GM12878 (cell line): ENCODE data around the gene SEMA5B. TPM values are rescaled to one million over a fixed set of nuclear protein-coding genes. Genes with fewer than 3 reads are reported as not detected.

Experiments
- ATAC-seq: fragments of 200-7000 bp; cut with Tn5 transposase; 3 replicates; pipeline ENCODE4 v1.9.1; 2020; ENCODE audit warnings: mild to moderate bottlenecking, moderate library complexity
- BruUV-seq: library from RNA; stranded (reverse); fragments of 400-500 nt; replicated peaks from 2 replicates; lab custom pipeline; 2021; lab: Mats Ljungman, UMichigan
- CTCF ChIA-PET: fragments of 300-600 bp; sonication (Branson Sonifier 250); formaldehyde crosslinking; extraction: SDS; loops from one replicate; lab custom pipeline; 2021; ENCODE audit warnings: inconsistent platforms; lab: Yijun Ruan, JAX
- POLR2A ChIA-PET: fragments of 350-600 bp; formaldehyde crosslinking; extraction: SDS; loops from one replicate; lab custom pipeline; 2021; ENCODE audit warnings: inconsistent platforms; lab: Charles Lee
- RAD21 ChIA-PET: fragments of 300-600 bp; sonication (Branson Sonifier 250); formaldehyde crosslinking; loops from one replicate; lab custom pipeline; 2023; ENCODE audit warnings: antibody characterized with exemption; ENCODE audit not compliant: unreplicated experiment; lab: Charles Lee
- SMC1A ChIA-PET: fragments of 300-600 bp; sonication (Branson Sonifier 250); formaldehyde crosslinking; loops from one replicate; lab custom pipeline; 2023; ENCODE audit not compliant: unreplicated experiment, uncharacterized antibody; lab: Charles Lee
- DNase-seq: peaks from one replicate; pipeline ENCODE4 v3.0.0-alpha.2; 2011; ENCODE audit warnings: low read depth, low spot score
- FAIRE-seq: peaks from 3 replicates; lab custom pipeline; 2011; peaks lifted over from hg19 to GRCh38; lab: Jason Lieb, UNC
- H2AFZ ChIP-seq: 2 replicates; pipeline ENCODE4 v1.6.0; 2011; ENCODE audit warnings: low read depth, low read length, control low read depth; ENCODE audit not compliant: control insufficient read depth
- H3K27ac ChIP-seq: 2 replicates; pipeline ENCODE4 v1.5.1; 2011; ENCODE audit warnings: control low read depth; ENCODE audit not compliant: control insufficient read depth, insufficient read depth
- H3K27me3 ChIP-seq, 2 experiments: replicated peaks in 1 of 2; 2 replicates each; pipeline versions ENCODE4 v1.6.0 to v1.6.1; 2011; ENCODE audit warnings: low read length in 1 of 2; ENCODE audit not compliant: control insufficient read depth in 2 of 2, insufficient read depth in 2 of 2
- H3K36me3 ChIP-seq, 2 experiments: 2 replicates each; pipeline ENCODE4 v1.5.1; 2011; ENCODE audit warnings: low read length in 1 of 2; ENCODE audit not compliant: control insufficient read depth in 2 of 2, insufficient read depth in 2 of 2
- H3K4me1 ChIP-seq: 2 replicates; pipeline ENCODE4 v1.6.1; 2011; ENCODE audit warnings: mild to moderate bottlenecking, low read length, moderate library complexity, mixed read lengths; ENCODE audit not compliant: control insufficient read depth, insufficient read depth
- H3K4me2 ChIP-seq: 2 replicates; pipeline ENCODE4 v1.6.0; 2011; ENCODE audit warnings: control low read depth; ENCODE audit not compliant: control insufficient read depth, insufficient read depth
- H3K4me3 ChIP-seq: fragments of 200-600 bp; sonication (generic); 2 replicates; pipeline ENCODE4 v1.5.1; 2016
- H3K79me2 ChIP-seq: 2 replicates; pipeline ENCODE4 v1.6.0; 2011; ENCODE audit warnings: low read length; ENCODE audit not compliant: control insufficient read depth, insufficient read depth
- H3K9ac ChIP-seq: 2 replicates; pipeline ENCODE4 v1.8.0; 2011; ENCODE audit warnings: low read length, control low read depth, mixed read lengths; ENCODE audit not compliant: control insufficient read depth, insufficient read depth
- H3K9me3 ChIP-seq: replicated peaks from 3 replicates; pipeline ENCODE4 v1.5.1; 2011; ENCODE audit warnings: mild to moderate bottlenecking, low read length; ENCODE audit not compliant: control insufficient read depth, insufficient read depth
- H4K20me1 ChIP-seq: 2 replicates; pipeline ENCODE4 v1.6.0; 2011; ENCODE audit not compliant: control insufficient read depth, insufficient read depth
- ASH2L ChIP-seq: fragments of 300-600, 200-600 bp; sonication (generic); IDR thresholded peaks from 2 replicates; pipeline ENCODE4 v1.6.1; 2017; ENCODE audit warnings: low read depth, mild to moderate bottlenecking, borderline replicate concordance
- BCL11A ChIP-seq: IDR thresholded peaks from 2 replicates; pipeline ENCODE4 v1.6.1; 2011; ENCODE audit warnings: low read depth, low read length
- CHD4 ChIP-seq: fragments of 200-600 bp; sonication (generic); IDR thresholded peaks from 2 replicates; pipeline ENCODE4 v1.6.1; 2016; ENCODE audit warnings: mild to moderate bottlenecking
- IKZF1 ChIP-seq: fragments of 450-650 bp; conservative IDR thresholded peaks from 2 replicates; pipeline ENCODE4 v1.6.1; 2017; ENCODE audit warnings: antibody characterized with exemption, mild to moderate bottlenecking
- IKZF2 ChIP-seq, 2 experiments: fragments of 450-650 bp; IDR thresholded peaks; 2 replicates each; pipeline ENCODE4 v1.6.1; 2017; ENCODE audit warnings: mild to moderate bottlenecking in 2 of 2, moderate library complexity in 2 of 2
- JUNB ChIP-seq: IDR thresholded peaks from 2 replicates; pipeline ENCODE4 v1.6.1; 2016; ENCODE audit warnings: antibody characterized with exemption, mild to moderate bottlenecking
- PML ChIP-seq: IDR thresholded peaks from 2 replicates; pipeline ENCODE4 v1.6.1; 2012; ENCODE audit warnings: low read length, inconsistent platforms
- POLR2A ChIP-seq: IDR thresholded peaks from 2 replicates; pipeline ENCODE4 v1.6.1; 2011; ENCODE audit warnings: low read depth, mild to moderate bottlenecking, low read length
- ZNF217 ChIP-seq: fragments of 450-650 bp; IDR thresholded peaks from 2 replicates; pipeline ENCODE4 v1.6.1; 2017; ENCODE audit warnings: antibody characterized with exemption, mild to moderate bottlenecking
- ZNF274 ChIP-seq: IDR thresholded peaks from one replicate; pipeline ENCODE4 v1.8.0; 2011; ENCODE audit not compliant: insufficient read length, insufficient read depth
- ZNF384 ChIP-seq: IDR thresholded peaks from 2 replicates; pipeline ENCODE4 v1.6.1; 2012; ENCODE audit warnings: low read depth, mild to moderate bottlenecking, low read length, improper control_type of control experiment, borderline replicate concordance
- WGBS: methylation state at CpG from one replicate; pipeline ENCODE4 v1.1.6; 2016; ENCODE audit warnings: low lambda C conversion rate; ENCODE audit not compliant: insufficient replicate concordance, insufficient coverage; ENCODE audit errors: missing lambda C conversion rate; 5-methylcytosine and 5-hydroxymethylcytosine counted together
- in situ Hi-C: fragments of 300-500 bp; cut with MboI; formaldehyde crosslinking; loops from 9 replicates; pipeline ENCODE4 v1.14.3; 2018; ENCODE audit warnings: mixed read lengths
- intact Hi-C: fragments of 100-400 bp; cut with micrococcal nuclease; formaldehyde crosslinking; loops from one replicate; pipeline ENCODE4 v1.14.2; 2022; ENCODE audit not compliant: unreplicated experiment
- polyA plus RNA-seq, 11 experiments: library from polyadenylated mRNA; depleted of rRNA in 4 of 11; unstranded in 6 of 11; stranded (reverse) in 5 of 11; fragments of >200 nt; fragmentation: Nextera tagmentation in 4 of 11; fragmentation: Illumina TruSeq in 1 of 11; extraction: Ambion mirVana in 4 of 11; extraction: Trizol in 1 of 11; gene quantifications; 1 replicate in 1 of 11; 2 replicates in 10 of 11; pipeline versions ENCODE4 v1.2.1 to v1.2.3, GENCODE V29; 2011 to 2016; ENCODE audit warnings: inconsistent platforms in 2 of 11, missing spikeins in 2 of 11, low read depth in 1 of 11
- total RNA-seq, 4 experiments: library from RNA; depleted of rRNA in 3 of 4; stranded (reverse); fragments of >200 nt in 3 of 4; fragmentation: Illumina TruSeq in 1 of 4; extraction: Trizol in 1 of 4; gene quantifications; 2 replicates each; pipeline versions ENCODE4 v1.2.1 to v1.2.3, GENCODE V29; 2013 to 2021
- TF ChIP-seq, protein P1 (sequence below): fragments of 150-350 bp; IDR thresholded peaks from 2 replicates; pipeline ENCODE4 v1.6.1; 2016; ENCODE audit warnings: low read depth, low read length
- TF ChIP-seq, protein P2 (sequence below): fragments of 450-650 bp; formaldehyde crosslinking; IDR thresholded peaks from 2 replicates; pipeline ENCODE4 v1.4.0; 2022; ENCODE audit warnings: mild to moderate bottlenecking, moderate library complexity

The SEMA5B gene
- total and polyA plus RNA-seq, 10 of the 15 experiments (the other 5 are each of a cell fraction or from before 2014, with no cell fraction given), result 0.05 TPM; not detected in 9

DNA sequence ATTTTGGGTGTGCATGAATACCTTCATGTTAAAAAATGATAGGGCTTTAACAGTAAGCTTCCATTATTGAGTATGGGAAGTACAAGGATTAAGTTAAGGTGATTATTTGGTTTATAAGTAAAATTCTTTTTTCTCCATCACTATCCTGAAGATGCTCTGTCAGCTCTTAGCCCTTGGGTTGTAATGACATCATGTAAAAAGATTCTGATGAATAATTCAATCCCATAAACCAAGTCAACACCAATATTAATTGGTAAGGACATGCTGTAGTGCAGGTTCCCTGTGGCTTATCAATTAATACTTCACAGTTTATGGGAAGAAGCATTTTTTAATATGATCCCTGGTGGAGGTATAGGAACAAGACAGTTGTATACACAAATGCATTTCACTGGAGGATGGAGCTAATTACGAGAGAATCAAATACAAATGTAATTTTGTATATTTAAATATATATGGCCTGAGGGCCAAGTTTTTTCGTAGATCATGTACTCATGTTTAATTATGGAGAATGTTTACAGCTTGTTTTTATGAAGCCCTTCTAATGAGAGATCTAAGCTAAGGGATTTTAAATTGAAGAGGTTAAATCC lies 145.1 kb downstream of the SEMA5B start:
- no peaks in the 10 kb centered on the region for H3K79me2 ChIP-seq
- DNase-seq, result no peak
- H3K9me3 ChIP-seq, result no peaks in the 10 kb centered on the region
- H3K4me1 ChIP-seq, result no peaks in the 10 kb centered on the region; the same call in 1 of the 2 replicates
- ChIA-PET CTCF (interaction anchor here (1.3 kb wide), 1 partner anchor 127 kb away, joined by 7 read pairs; no protein-coding TSS in a partner anchor), RAD21 (no interaction called here), SMC1A (no interaction called here), POLR2A (interaction anchor here (0.6 kb wide), 1 partner anchor 1799 kb away, joined by 3 read pairs; no protein-coding TSS in a partner anchor)
- no peak overlapping the region for H3K4me3 ChIP-seq
- H4K20me1 ChIP-seq, result no peaks in the 10 kb centered on the region
- H3K9ac ChIP-seq, result no peak overlapping the region
- FAIRE-seq, result no peak
- WGBS, result 65% methylated on average over 2 of the region's 2 CpGs
- BruUV-seq, result no TSS peak
- ATAC-seq, result no peak
- no peaks in the 10 kb centered on the region for H3K36me3 ChIP-seq
- TF ChIP-seq IKZF1 (no peak), CHD4 (no peak), POLR2A (no peak)
- H3K27me3 ChIP-seq, result no peaks in the 10 kb centered on the region
- H3K4me2 ChIP-seq, result no peak overlapping the region
- intact Hi-C loops (no loop called here), in situ Hi-C loops (no loop called here)
- H2AFZ ChIP-seq, result no peak overlapping the region
- H3K27ac ChIP-seq, result no peak overlapping the region

DNA sequence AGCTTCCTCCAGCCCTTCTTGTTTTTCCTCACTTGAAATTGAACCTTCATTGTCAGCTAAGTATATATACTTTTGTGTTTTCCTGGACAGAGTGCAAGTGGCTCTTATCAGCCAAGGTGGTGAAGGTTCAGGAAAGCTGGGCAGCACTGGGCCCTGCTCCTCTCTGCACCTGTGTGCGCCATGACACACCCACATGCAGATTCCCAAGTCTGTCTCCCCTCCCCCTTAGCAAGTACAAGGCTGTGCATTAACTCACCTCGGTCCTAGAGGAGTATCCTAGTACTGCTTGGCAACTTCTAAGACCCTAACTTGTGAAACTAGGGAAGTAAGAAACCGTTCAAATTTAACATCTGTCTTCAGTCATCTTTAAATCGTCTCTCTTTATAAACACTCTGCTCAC lies 146.9 kb downstream of the SEMA5B start:
- no peak for ATAC-seq
- H3K9me3 ChIP-seq, result no peaks in the 10 kb centered on the region
- ChIA-PET RAD21 (no interaction called here), CTCF (no interaction called here), POLR2A (no interaction called here), SMC1A (interaction anchor here (0.6 kb wide), 1 partner anchor 184 kb away, joined by 5 read pairs; no protein-coding TSS in a partner anchor)
- no peak overlapping the region for H2AFZ ChIP-seq
- no peak overlapping the region for H3K4me2 ChIP-seq
- H4K20me1 ChIP-seq, result no peaks in the 10 kb centered on the region
- H3K4me3 ChIP-seq, result no peak overlapping the region
- no peaks in the 10 kb centered on the region for H3K79me2 ChIP-seq
- no peak for FAIRE-seq
- no peak overlapping the region for H3K9ac ChIP-seq
- in situ Hi-C loops, result no loop called here
- 60% methylated on average over 4 of the region's 4 CpGs for WGBS
- H3K4me1 ChIP-seq, result no peaks in the 10 kb centered on the region
- no TSS peak for BruUV-seq
- no peaks in the 10 kb centered on the region for H3K36me3 ChIP-seq
- DNase-seq, result no peak
- intact Hi-C loops, result no loop called here
- no peaks in the 10 kb centered on the region for H3K27me3 ChIP-seq
- H3K27ac ChIP-seq, result no peak overlapping the region
- TF ChIP-seq JUNB, result no peak
- TF ChIP-seq ASH2L, result no peak
- no peak for TF ChIP-seq BCL11A
- TF ChIP-seq, protein P1, sequence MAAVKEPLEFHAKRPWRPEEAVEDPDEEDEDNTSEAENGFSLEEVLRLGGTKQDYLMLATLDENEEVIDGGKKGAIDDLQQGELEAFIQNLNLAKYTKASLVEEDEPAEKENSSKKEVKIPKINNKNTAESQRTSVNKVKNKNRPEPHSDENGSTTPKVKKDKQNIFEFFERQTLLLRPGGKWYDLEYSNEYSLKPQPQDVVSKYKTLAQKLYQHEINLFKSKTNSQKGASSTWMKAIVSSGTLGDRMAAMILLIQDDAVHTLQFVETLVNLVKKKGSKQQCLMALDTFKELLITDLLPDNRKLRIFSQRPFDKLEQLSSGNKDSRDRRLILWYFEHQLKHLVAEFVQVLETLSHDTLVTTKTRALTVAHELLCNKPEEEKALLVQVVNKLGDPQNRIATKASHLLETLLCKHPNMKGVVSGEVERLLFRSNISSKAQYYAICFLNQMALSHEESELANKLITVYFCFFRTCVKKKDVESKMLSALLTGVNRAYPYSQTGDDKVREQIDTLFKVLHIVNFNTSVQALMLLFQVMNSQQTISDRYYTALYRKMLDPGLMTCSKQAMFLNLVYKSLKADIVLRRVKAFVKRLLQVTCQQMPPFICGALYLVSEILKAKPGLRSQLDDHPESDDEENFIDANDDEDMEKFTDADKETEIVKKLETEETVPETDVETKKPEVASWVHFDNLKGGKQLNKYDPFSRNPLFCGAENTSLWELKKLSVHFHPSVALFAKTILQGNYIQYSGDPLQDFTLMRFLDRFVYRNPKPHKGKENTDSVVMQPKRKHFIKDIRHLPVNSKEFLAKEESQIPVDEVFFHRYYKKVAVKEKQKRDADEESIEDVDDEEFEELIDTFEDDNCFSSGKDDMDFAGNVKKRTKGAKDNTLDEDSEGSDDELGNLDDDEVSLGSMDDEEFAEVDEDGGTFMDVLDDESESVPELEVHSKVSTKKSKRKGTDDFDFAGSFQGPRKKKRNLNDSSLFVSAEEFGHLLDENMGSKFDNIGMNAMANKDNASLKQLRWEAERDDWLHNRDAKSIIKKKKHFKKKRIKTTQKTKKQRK, result no peak
- TF ChIP-seq ZNF217, result no peak
- no peak for TF ChIP-seq PML
- no peak for TF ChIP-seq ZNF274
- no peak for TF ChIP-seq ZNF384
- no peak for TF ChIP-seq IKZF2 (IDR thresholded peaks at IDR 0.05)
- TF ChIP-seq, protein P2, sequence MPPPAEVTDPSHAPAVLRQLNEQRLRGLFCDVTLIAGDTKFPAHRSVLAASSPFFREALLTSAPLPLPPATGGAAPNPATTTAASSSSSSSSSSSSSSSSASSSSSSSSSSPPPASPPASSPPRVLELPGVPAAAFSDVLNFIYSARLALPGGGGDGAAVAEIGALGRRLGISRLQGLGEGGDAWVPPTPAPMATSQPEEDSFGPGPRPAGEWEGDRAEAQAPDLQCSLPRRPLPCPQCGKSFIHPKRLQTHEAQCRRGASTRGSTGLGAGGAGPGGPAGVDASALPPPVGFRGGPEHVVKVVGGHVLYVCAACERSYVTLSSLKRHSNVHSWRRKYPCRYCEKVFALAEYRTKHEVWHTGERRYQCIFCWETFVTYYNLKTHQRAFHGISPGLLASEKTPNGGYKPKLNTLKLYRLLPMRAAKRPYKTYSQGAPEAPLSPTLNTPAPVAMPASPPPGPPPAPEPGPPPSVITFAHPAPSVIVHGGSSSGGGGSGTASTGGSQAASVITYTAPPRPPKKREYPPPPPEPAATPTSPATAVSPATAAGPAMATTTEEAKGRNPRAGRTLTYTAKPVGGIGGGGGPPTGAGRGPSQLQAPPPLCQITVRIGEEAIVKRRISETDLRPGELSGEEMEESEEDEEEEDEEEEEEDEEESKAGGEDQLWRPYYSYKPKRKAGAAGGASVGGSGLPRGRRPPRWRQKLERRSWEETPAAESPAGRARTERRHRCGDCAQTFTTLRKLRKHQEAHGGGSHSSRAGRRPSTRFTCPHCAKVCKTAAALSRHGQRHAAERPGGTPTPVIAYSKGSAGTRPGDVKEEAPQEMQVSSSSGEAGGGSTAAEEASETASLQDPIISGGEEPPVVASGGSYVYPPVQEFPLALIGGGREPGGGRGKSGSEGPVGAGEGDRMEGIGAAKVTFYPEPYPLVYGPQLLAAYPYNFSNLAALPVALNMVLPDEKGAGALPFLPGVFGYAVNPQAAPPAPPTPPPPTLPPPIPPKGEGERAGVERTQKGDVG (CRISPR knock-in tag), result no peak
